Testis (tissue), 3 donors: ENCODE results near the gene ANGPT4. TPM values are rescaled to one million over a fixed set of nuclear protein-coding genes. Genes with fewer than 3 reads are reported as not detected.

Source experiments
- DNase-seq: peaks from one replicate; pipeline ENCODE4 v3.0.0-alpha.2; 2019
- H3K27ac ChIP-seq, 2 donors: fragments of 200-600 bp; sonication (generic); one replicate each; pipeline ENCODE4 v1.5.1; 2019
- H3K27me3 ChIP-seq: fragments of 200-600 bp; sonication (generic); one replicate; pipeline ENCODE4 v1.5.1; 2019
- H3K36me3 ChIP-seq: fragments of 200-600 bp; sonication (generic); one replicate; pipeline ENCODE4 v1.5.1; 2017; ENCODE audit warnings: low read depth; ENCODE audit errors: missing control alignments
- H3K4me1 ChIP-seq: fragments of 200-600 bp; sonication (generic); one replicate; pipeline ENCODE4 v1.5.1; 2019
- H3K4me3 ChIP-seq, 2 donors: fragments of 200-600 bp; sonication (generic); one replicate each; pipeline ENCODE4 v1.5.1; 2017 to 2019
- H3K9me3 ChIP-seq: fragments of 200-600 bp; sonication (generic); one replicate; pipeline ENCODE4 v1.5.1; 2017
- CTCF ChIP-seq, 3 experiments: fragments of 450-650 bp in 2 of 3; fragments of 200-600 bp in 1 of 3; sonication (generic) in 1 of 3; IDR thresholded peaks; one replicate each; pipeline ENCODE4 v1.5.1; 2016 to 2019; ENCODE audit warnings: antibody characterized with exemption in 3 of 3, mild to moderate bottlenecking in 2 of 3, moderate library complexity in 1 of 3
- POLR2A ChIP-seq: fragments of 450-650 bp; IDR thresholded peaks from one replicate; pipeline ENCODE4 v1.6.1; 2017; ENCODE audit warnings: antibody characterized with exemption, mild to moderate bottlenecking, moderate library complexity
- WGBS, 2 donors: methylation state at CpG; one replicate each; pipeline ENCODE4 v1.1.5; 2018; 5-methylcytosine and 5-hydroxymethylcytosine counted together
- intact Hi-C: fragments of 100-400 bp; cut with DNase I; formaldehyde crosslinking; loops from one replicate; pipeline ENCODE4 v1.15.1; 2023; ENCODE audit warnings: low total_unique reads
- polyA plus RNA-seq: library from polyadenylated mRNA; stranded (reverse); fragments of 350-450 nt; fragmentation: Illumina TruSeq; extraction: RNeasy Lipid Tissue Mini Kit (QIAGEN cat#74804); gene quantifications from one replicate; pipeline ENCODE4 v1.2.3, GENCODE V29; 2014; ENCODE audit warnings: low read depth, low replicate concordance; ENCODE audit not compliant: insufficient read depth
- total RNA-seq, 2 donors: library from RNA; depleted of rRNA; stranded (reverse); fragments of >200 nt; gene quantifications; one replicate each; pipeline ENCODE4 v1.2.3, GENCODE V29; 2016

Gene ANGPT4
- total and polyA plus RNA-seq, 3 donors from 2014 or later = 0.56 to 1.2 (median 0.79) TPM

GRCh38 chr20:840858-841567 lies 75.1 kb downstream of the ANGPT4 start:
- DNase-seq = no peak
- no peaks in the 10 kb centered on the region for H3K4me1 ChIP-seq
- no peaks in the 10 kb centered on the region for H3K9me3 ChIP-seq
- no peaks in the 10 kb centered on the region for H3K27me3 ChIP-seq
- intact Hi-C loops = no loop called here
- H3K27ac ChIP-seq = no peak overlapping the region
- H3K4me3 ChIP-seq = peak overlapping the region; percentile 37
- TF ChIP-seq POLR2A (no peak), CTCF (IDR thresholded peaks at IDR 0.05) (no peak)
- 33 to 50% methylated on average over 14 to 56 of the region's 59 CpGs for WGBS, 2 donors
- H3K36me3 ChIP-seq = no peaks in the 10 kb centered on the region

GRCh38 chr20:840503-840857 lies 75.7 kb downstream of the ANGPT4 start:
- H3K4me3 ChIP-seq = peak overlapping the region in 1 of 2 donors; percentile 37
- intact Hi-C loops = no loop called here
- 60 to 74% methylated on average over 6 to 7 of the region's 7 CpGs for WGBS, 2 donors
- no peaks in the 10 kb centered on the region for H3K9me3 ChIP-seq
- no peak for DNase-seq
- TF ChIP-seq POLR2A (no peak), CTCF (IDR thresholded peaks at IDR 0.05) (no peak)
- peaks cover 5% of the 10 kb centered on the region for H3K4me1 ChIP-seq
- no peaks in the 10 kb centered on the region for H3K36me3 ChIP-seq
- H3K27ac ChIP-seq = no peak overlapping the region
- no peaks in the 10 kb centered on the region for H3K27me3 ChIP-seq

- peaks cover 13% of the 10 kb centered on the region for H3K4me1 ChIP-seq
- DNase-seq = no peak
- intact Hi-C loops = no loop called here
- no peaks in the 10 kb centered on the region for H3K9me3 ChIP-seq
- H3K4me3 ChIP-seq = no peak overlapping the region
- no peak overlapping the region for H3K27ac ChIP-seq
- H3K27me3 ChIP-seq = no peaks in the 10 kb centered on the region
- no peaks in the 10 kb centered on the region for H3K36me3 ChIP-seq
- WGBS, 2 donors = 89 to 93% methylated on average over 11 of the region's 11 CpGs
- no peak for TF ChIP-seq CTCF (IDR thresholded peaks at IDR 0.05)
These were observed 76.5 kb downstream of the ANGPT4 start for GRCh38 chr20:839626-840025.

- WGBS, 2 donors = 89 to 96% methylated on average over 3 to 5 of the region's 5 CpGs
- H3K9me3 ChIP-seq = no peaks in the 10 kb centered on the region
- no peak for DNase-seq
- no peak for TF ChIP-seq POLR2A
- TF ChIP-seq CTCF (IDR thresholded peaks at IDR 0.05) = no peak
- peaks cover 17% of the 10 kb centered on the region for H3K4me1 ChIP-seq
- intact Hi-C loops = no loop called here
- H3K4me3 ChIP-seq = no peak overlapping the region
- no peak overlapping the region for H3K27ac ChIP-seq
- H3K36me3 ChIP-seq = no peaks in the 10 kb centered on the region
- no peaks in the 10 kb centered on the region for H3K27me3 ChIP-seq
These were observed 77.1 kb downstream of the ANGPT4 start for GRCh38 chr20:839015-839414.

GRCh38 chr20:836190-836589 lies 79.9 kb downstream of the ANGPT4 start:
- intact Hi-C loops = no loop called here
- no peak overlapping the region for H3K27ac ChIP-seq
- DNase-seq = no peak
- no peaks in the 10 kb centered on the region for H3K27me3 ChIP-seq
- no peak overlapping the region for H3K4me3 ChIP-seq
- no peaks in the 10 kb centered on the region for H3K9me3 ChIP-seq
- TF ChIP-seq POLR2A (no peak), CTCF (IDR thresholded peaks at IDR 0.05) (no peak)
- 93 to 95% methylated on average over 1 of the region's 1 CpG for whole genome bisulfite sequencing, 2 donors
- no peaks in the 10 kb centered on the region for H3K36me3 ChIP-seq
- H3K4me1 ChIP-seq = peaks cover 17% of the 10 kb centered on the region
